ENCODE data around the gene IER3. TPM values are rescaled to one million over a fixed set of nuclear protein-coding genes. Genes with fewer than 3 reads are reported as not detected.

IER3 gene
- total and polyA plus RNA-seq, 9 of the 15 experiments (the other 6 are each of a cell fraction or from before 2014, with no cell fraction given): 1.5 to 30.0 (median 11.5) TPM

DNA sequence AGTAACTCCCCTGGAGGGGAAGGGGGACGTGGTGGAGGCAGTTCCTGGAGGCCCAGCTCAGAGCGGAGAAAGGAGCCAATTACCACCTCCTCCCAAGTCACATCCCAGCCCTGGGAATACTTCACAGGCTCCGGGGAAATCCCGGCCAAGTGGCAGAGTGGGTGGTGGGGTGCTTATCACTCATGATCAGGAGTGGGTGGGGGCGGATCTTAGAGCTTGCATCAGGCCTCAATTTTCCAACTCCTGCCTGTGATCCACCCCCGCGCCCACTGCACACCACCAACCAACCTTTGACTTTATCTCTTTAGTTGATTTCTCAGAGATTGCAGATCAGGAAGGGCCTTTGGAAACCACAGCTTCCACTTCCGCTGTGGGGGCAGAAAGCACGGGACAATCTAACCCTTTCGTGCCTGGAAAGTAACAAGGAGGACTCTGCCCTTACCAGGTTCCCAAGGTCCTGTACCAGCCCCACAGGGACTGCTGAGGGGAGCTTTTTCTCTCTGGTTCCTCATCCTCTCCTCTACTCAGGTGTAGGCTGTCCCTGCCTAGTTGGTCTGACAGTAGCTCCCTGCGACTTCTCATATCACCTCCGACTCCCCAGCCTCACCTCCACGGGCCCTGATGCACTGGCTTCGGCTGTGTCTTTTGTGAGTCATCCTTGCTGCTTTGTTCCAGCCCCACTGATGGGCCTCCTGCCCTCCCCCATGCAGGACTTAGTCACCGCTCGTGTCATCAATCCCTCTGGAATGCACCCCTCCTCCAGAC is 24.9 kb upstream of the IER3 start (continued):
- TF ChIP-seq HDAC3 (IDR thresholded peaks at IDR 0.05; ENCODE audit: borderline replicate concordance, partially characterized antibody) (peak; percentile 83), ZKSCAN8 (CRISPR knock-in tag; IDR thresholded peaks at IDR 0.05) (peak; percentile 75; the same call in 1 of the 2 replicates), SMARCC2 (IDR thresholded peaks at IDR 0.05; ENCODE audit: low read depth) (peak; percentile 94), SMARCA4 (IDR thresholded peaks at IDR 0.05) (peak; percentile 95), ZBTB8A (IDR thresholded peaks at IDR 0.05; ENCODE audit: partially characterized antibody) (no peak), CAMTA2 (CRISPR knock-in tag; conservative IDR thresholded peaks at IDR 0.05) (no peak), GATA2 (CRISPR knock-in tag; IDR thresholded peaks at IDR 0.05) (0 out of 2 replicates have a peak, but pooled peaks have one; percentile 46), MYC (IDR thresholded peaks at IDR 0.05; ENCODE audit: low read depth, low read length) (0 out of 2 replicates have a peak, but pooled peaks have one; percentile 16), MYC (CRISPR knock-in tag; IDR thresholded peaks at IDR 0.05; ENCODE audit: borderline replicate concordance, low read depth) (peak; percentile 62; the same call in 1 of the 2 replicates), HNRNPL (IDR thresholded peaks at IDR 0.05; ENCODE audit: low read depth, low read length) (no peak), WHSC1 (IDR thresholded peaks at IDR 0.05; ENCODE audit: low read length) (no peak), ZNF695 (CRISPR knock-in tag; IDR thresholded peaks at IDR 0.05) (no peak), MAFG (tag; conservative IDR thresholded peaks at IDR 0.05) (peak; percentile 62; the same call in 1 of the 2 replicates), STAT5A (IDR thresholded peaks at IDR 0.05; ENCODE audit: borderline replicate concordance, low read length) (no peak; the same call in 1 of the 2 replicates), ARID2 (IDR thresholded peaks at IDR 0.05) (no peak), ZSCAN32 (CRISPR knock-in tag; IDR thresholded peaks at IDR 0.05) (no peak), NCOR1 (IDR thresholded peaks at IDR 0.05) (peak; percentile 34; the same call in 1 of the 2 replicates), SETDB1 (IDR thresholded peaks at IDR 0.05; ENCODE audit: low read length) (no peak)
- TF ChIP-seq, protein P1, sequence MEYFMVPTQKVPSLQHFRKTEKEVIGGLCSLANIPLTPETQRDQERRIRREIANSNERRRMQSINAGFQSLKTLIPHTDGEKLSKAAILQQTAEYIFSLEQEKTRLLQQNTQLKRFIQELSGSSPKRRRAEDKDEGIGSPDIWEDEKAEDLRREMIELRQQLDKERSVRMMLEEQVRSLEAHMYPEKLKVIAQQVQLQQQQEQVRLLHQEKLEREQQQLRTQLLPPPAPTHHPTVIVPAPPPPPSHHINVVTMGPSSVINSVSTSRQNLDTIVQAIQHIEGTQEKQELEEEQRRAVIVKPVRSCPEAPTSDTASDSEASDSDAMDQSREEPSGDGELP (CRISPR knock-in tag; IDR thresholded peaks at IDR 0.05; ENCODE audit: borderline replicate concordance): peak; percentile 73; the same call in 1 of the 2 replicates
- TF ChIP-seq, protein P2, sequence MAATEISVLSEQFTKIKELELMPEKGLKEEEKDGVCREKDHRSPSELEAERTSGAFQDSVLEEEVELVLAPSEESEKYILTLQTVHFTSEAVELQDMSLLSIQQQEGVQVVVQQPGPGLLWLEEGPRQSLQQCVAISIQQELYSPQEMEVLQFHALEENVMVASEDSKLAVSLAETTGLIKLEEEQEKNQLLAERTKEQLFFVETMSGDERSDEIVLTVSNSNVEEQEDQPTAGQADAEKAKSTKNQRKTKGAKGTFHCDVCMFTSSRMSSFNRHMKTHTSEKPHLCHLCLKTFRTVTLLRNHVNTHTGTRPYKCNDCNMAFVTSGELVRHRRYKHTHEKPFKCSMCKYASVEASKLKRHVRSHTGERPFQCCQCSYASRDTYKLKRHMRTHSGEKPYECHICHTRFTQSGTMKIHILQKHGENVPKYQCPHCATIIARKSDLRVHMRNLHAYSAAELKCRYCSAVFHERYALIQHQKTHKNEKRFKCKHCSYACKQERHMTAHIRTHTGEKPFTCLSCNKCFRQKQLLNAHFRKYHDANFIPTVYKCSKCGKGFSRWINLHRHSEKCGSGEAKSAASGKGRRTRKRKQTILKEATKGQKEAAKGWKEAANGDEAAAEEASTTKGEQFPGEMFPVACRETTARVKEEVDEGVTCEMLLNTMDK (IDR thresholded peaks at IDR 0.05; ENCODE audit: borderline replicate concordance, insufficient read depth, low read depth, low read length, poor library complexity, severe bottlenecking): no peak
- TF ChIP-seq, protein P3, sequence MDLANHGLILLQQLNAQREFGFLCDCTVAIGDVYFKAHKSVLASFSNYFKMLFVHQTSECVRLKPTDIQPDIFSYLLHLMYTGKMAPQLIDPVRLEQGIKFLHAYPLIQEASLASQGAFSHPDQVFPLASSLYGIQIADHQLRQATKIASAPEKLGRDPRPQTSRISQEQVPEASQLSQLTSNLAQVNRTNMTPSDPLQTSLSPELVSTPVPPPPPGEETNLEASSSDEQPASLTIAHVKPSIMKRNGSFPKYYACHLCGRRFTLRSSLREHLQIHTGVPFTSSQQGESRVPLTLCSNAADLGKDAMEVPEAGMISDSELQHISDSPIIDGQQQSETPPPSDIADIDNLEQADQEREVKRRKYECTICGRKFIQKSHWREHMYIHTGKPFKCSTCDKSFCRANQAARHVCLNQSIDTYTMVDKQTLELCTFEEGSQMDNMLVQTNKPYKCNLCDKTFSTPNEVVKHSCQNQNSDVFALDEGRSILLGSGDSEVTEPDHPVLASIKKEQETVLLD (IDR thresholded peaks at IDR 0.05): peak; percentile 61; the same call in 1 of the 2 replicates
- TF ChIP-seq, protein P4, sequence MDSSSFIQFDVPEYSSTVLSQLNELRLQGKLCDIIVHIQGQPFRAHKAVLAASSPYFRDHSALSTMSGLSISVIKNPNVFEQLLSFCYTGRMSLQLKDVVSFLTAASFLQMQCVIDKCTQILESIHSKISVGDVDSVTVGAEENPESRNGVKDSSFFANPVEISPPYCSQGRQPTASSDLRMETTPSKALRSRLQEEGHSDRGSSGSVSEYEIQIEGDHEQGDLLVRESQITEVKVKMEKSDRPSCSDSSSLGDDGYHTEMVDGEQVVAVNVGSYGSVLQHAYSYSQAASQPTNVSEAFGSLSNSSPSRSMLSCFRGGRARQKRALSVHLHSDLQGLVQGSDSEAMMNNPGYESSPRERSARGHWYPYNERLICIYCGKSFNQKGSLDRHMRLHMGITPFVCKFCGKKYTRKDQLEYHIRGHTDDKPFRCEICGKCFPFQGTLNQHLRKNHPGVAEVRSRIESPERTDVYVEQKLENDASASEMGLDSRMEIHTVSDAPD (CRISPR knock-in tag; IDR thresholded peaks at IDR 0.05): no peak
